ENCODE measurements around the gene ANGEL1. TPM values are rescaled to one million over a fixed set of nuclear protein-coding genes. Genes with fewer than 3 reads are reported as not detected.
A peak's percentile ranks its signal among the peaks of the same experiment; 100 is the strongest.

The ANGEL1 gene
- total and polyA plus RNA-seq, 2 experiments from 2014 or later, result 5.3 to 31.6 TPM

GRCh38 chr14:76829650-76830421, 17.2 kb upstream of the ANGEL1 start:
- no peak overlapping the region for H3K4me2 ChIP-seq
- no peaks in the 10 kb centered on the region for H3K79me2 ChIP-seq (replicated peaks; ENCODE audit: insufficient read depth)
- Mint-ChIP-seq H3K4me1 (peaks cover 26% of the 10 kb centered on the region), H3K9me3 (no peaks in the 10 kb centered on the region), H3K27me3 (ENCODE audit: insufficient read depth, low read depth, poor library complexity) (peaks cover 7% of the 10 kb centered on the region), H3K36me3 (ENCODE audit: low read depth) (no peaks in the 10 kb centered on the region), H3K4me3 (no peak overlapping the region), H3K27ac (no peak overlapping the region)
- no peak for TF ChIP-seq ETS1 (IDR thresholded peaks at IDR 0.05)
- TF ChIP-seq CTCF (conservative IDR thresholded peaks at IDR 0.05; ENCODE audit: low read depth in 2 of 2), result no peak
- TF ChIP-seq EZH2 (IDR thresholded peaks at IDR 0.05; ENCODE audit: low read depth, unreplicated experiment), result no peak
- TF ChIP-seq ZNF114 (CRISPR knock-in tag; IDR thresholded peaks at IDR 0.05), result no peak
- TF ChIP-seq ZNF462 (CRISPR knock-in tag; IDR thresholded peaks at IDR 0.05), result no peak
- no peak for TF ChIP-seq REST (IDR thresholded peaks at IDR 0.05; ENCODE audit: unreplicated experiment)
- peaks cover 20% of the 10 kb centered on the region for H3K4me1 ChIP-seq (ENCODE audit: insufficient read depth)
- ATAC-seq, result peak; percentile 23; the same call in 1 of the 3 replicates
- H3K27me3 ChIP-seq (ENCODE audit: insufficient read depth), result no peaks in the 10 kb centered on the region
- no peaks in the 10 kb centered on the region for H4K20me1 ChIP-seq (replicated peaks; ENCODE audit: insufficient read depth)
- H3F3A ChIP-seq (replicated peaks; ENCODE audit: low read depth), result no peaks in the 10 kb centered on the region
- H3K36me3 ChIP-seq (ENCODE audit: insufficient read depth), result no peaks in the 10 kb centered on the region
- no peak overlapping the region for H3K4me3 ChIP-seq
- no peak for DNase-seq (ENCODE audit: low spot score)
- peak overlapping the region; percentile 96 for H2AFZ ChIP-seq
- H3K27ac ChIP-seq (ENCODE audit: low read depth), result no peak overlapping the region
- H3K9me2 ChIP-seq (ENCODE audit: insufficient read depth), result peaks cover 4% of the 10 kb centered on the region; the same call in 1 of the 2 replicates
